Renal cortical epithelial cell (primary cell): ENCODE measurements around the gene NISCH. TPM values are rescaled to one million over a fixed set of nuclear protein-coding genes. Genes with fewer than 3 reads are reported as not detected.

Experiments
- DNase-seq: peaks from one replicate; pipeline ENCODE4 v3.0.0-alpha.2; 2011; ENCODE audit warnings: low read depth
- total RNA-seq: library from RNA; depleted of rRNA; stranded (reverse); fragments of >200 nt; gene quantifications from 2 replicates; pipeline ENCODE4 v1.2.3, GENCODE V29; 2014

Gene NISCH
- total RNA-seq, 1 donor from 2014 or later: 111 TPM

DNA sequence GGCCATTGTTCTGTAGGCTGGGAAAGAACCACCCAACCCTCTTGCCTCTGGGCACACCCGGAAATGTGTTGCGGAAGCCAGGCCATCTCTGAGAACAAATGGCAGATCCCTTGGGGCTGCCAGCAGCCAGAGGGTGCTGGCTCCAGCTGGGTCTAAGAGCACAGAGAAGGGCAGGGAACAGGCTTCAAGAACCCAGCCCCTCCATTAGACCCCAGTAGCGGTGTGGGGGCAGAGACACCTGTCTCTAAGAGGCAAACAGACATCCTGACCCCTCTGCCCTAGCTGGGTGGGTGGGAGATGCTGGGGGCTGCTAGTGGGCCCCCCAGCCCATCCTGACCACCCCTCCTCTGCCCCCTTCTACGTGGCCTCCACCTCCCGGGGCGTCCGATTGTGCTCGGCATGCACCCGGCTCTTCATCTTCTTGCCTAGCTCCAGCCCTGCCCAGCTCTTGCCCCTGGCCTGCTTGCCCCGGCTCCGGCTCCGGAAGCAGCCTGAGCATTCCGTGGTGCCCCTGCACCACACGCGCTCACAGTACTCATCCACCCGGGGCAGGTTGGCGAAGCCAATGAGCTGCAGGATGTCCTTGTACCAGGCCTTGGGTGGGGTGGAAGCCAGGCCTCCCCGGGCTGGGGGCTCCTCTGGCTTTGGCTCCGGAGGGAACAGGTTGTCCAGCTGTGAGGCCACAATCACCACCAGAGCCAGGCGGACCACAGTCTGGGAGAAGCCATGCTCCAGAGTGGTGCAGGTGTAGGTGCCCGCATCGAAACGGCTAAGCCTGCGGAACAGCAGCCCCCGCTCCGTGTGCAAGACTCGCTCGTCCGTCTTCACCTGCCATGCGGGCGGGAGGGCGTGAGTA is 19.9 kb upstream of the NISCH start:
- no peak for DNase-seq

DNA sequence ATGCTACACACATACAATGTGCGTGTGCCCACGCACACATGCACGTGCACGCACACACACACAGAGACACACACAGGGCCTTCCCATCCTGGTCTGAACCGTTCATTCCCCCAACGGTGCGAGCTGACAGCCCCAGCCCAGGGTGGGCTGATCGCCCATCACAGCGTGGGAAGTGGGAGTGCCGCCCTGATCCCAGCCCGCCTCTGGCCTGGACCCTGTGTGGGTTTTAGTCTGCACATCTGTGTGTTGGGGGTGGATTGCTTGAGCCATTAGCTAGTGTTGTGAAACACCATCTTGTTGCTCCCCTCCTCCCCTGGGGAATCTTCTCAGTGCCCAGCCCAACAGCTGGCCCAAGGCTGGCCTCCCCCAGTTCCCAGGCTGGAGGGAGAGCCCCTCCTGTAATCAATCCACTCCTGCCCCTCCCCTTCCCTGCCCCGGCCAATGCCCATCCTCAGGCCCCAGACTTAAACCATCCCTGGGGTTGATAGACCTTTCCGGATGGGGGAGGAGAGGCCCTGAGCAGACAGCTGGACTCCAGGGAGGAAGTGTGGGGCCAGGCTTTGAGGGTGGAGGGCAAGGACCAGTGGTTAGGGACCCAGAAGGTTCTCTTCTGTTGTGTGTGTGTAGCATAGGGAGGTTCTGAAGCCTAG is 18.8 kb upstream of the NISCH start:
- DNase-seq: no peak

GRCh38 chr3:52437326-52438103 is 17.9 kb upstream of the NISCH start:
- no peak for DNase-seq

- DNase-seq: no peak
These were observed 17.4 kb upstream of the NISCH start for GRCh38 chr3:52438104-52438376.

DNA sequence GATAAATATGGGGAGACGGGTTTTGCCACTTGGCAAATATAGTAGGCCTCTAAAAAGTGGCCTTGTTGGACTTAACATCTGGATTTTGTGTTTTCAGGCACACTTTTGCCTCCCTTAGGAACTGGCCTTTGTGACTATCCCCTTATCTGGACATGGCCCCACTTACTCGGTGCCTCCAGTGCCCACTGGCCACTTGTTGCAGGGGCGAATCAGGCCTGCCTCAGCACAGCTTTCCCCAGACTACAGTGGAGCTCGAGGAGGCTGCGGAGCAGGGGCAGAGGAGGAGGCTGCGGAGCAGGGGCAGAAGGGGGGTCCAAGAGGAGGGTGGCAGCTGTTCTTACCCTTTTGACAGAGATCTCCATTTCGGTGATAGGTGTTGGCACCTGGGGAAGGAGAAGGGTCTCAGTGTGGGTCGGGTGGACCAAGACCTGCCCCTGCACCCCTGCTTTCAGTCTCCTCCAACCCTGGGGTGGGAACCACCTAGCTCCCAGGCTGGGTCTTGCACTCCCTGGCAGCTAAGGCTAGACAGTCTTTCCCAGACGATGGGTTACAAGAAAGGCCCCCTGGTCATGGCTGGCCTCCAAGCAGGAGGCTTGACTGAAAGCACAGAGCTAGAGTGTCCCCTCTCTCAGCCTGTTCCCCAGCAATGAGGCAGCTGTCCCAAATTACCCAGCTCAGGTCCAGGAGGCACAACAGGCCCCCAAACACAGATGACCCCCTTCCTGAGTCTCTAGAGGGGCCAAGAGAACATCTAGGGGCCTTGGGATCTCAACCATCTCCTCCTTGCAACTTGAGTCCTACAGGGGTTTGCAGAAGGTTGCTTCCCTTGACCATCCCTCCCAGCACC is 16.6 kb upstream of the NISCH start:
- DNase-seq: no peak

- no peak for DNase-seq
These were observed 15.8 kb upstream of the NISCH start for GRCh38 chr3:52439426-52440248.

GRCh38 chr3:52440249-52440551 is 15.2 kb upstream of the NISCH start:
- DNase-seq: no peak

- DNase-seq: no peak
These were observed 14.7 kb upstream of the NISCH start for GRCh38 chr3:52440671-52441070.

DNA sequence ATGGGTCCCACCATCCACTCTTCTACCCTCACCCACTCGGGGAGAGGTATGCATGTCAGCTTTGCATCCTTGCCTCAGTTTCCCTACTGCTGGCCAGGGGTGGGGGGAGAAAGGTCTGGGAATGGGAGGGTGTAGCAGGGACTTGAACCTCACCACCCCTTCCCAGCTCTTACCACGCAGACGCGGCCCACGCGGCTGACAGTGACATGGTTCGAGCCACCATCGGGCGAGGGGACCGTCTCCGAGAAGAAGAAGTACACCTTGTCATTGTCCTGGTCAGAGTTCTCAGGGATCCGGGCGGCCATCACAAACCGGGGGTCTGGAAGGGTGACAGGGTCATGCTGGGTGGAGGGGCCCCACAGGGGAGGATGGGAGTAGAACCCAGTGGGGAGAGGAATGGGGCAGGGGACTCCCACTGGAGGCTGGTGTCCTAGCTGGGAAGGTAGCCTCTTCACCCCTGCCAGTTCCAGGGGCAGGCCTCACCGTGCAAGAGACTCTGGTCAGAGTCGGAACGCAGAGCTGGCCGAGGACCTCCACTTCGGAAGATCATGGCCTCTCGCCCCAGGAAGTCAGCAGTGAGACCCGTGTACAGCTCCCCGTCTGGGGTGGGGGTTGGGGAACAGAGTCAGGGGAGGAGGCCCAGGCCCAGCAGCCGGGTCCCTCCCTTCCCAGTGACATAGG is 14.2 kb upstream of the NISCH start:
- no peak for DNase-seq

- DNase-seq: no peak
These were observed 13.6 kb upstream of the NISCH start for GRCh38 chr3:52441772-52442332.

GRCh38 chr3:52442409-52443267 is 12.8 kb upstream of the NISCH start:
- no peak for DNase-seq

DNA sequence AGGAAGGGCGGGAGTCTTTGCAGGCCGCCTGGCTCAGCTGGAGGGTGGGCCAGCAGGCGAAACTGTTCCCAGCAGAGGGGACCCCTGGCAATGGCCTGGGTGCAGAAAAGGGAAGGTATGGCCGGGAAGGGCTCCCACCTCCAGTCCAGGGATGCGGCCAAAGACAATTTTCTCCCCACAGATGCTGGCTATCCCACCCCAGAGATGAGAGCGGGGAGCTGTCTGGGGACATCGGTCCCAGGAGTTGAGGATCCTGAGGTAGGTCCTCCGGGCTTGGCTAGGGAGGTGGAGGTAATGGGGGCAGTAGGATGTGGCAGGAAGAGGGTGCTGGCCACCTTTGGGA is 12.2 kb upstream of the NISCH start:
- no peak for DNase-seq

DNA sequence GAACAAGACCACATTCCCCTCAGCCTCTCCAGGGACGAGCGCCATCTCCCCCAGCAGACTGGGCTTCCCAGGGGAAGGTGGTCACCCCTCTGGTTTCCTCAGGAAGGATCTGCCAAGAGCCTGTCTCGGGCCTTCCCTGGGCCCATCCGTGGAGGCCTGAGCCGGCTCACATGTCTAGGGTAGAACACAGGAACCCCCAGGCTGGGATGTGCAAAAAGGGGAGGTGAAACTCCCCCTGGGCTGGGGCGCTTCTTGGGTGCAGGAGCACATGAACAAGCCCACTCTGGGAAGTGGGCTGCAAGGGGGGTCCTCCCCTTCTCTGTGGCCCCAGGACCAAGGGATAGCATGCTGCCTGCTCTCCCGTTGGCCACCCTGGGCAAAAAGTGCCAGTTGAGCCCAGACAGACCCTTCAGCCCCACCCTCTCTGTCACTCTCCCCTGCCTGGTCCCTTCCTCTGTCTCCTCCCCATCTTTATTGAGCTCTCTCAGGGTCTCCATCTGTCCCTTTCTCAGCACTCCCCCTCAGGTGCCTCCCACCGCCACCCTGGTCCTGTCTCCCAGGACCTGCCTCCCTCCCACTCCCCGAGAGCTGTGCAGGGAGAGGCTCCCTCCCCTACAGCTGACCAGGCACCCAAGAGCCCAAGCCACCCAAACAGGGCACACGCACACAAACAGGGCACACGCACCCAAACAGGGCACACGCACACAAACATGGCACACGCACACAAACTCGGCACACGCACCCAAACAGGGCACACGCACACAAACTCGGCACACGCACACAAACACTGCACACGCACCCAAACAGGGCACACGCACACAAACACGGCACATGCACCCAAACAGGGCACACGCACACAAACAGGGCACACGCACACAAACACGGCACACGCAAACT is 11.4 kb upstream of the NISCH start:
- no peak for DNase-seq

DNA sequence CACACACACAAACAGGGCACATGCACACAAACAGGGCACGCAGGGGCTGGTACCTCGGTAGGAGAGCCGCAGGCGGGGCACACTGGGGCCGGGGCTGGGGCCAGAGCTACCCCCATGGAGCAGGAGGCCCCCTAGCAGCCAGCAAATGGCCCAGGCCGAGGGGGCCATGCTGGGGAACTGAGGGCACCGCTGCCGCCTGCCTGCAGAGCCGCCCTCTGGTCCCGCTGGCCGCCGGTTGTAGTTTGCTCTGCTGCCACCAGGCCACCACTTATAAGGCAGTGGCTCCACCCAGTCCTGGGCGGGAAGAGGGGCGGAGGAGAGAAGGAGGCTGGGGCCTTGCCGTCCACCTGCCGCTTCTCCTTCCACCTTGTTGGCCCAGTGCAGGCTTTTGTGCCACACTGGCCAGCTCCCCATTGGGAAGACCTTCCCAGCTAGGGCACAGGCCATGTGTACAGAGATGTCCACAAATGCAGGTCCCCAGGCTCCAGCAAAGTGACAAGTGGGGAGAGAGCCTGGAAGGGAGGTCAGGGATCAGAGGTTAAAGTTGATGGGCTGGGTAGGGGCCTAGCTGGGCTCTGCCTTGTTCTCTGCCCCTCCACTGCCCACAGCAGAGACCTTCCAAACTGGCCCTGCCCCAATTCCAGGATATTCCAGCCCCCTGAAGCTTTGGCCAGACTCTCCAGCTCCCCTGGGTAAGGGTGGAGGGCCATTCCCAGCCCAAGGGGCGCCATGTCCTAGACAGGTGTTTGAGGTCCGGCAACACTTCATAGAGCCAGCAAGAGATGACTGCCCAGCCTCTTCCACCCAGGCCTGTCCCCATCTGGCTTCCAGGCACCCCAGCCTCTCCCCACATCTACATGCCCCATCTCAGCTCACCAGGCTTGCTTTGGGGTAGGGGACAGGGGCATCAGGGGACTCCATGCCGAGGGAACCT is 10.3 kb upstream of the NISCH start, which contains the start of gene SEMA3G:
SEMA3G (minus strand) TSS at position 244 of the 934 bp plus-strand sequence; CDS start at position 168, 76 bp downstream.
- DNase-seq: peak; percentile 34

DNA sequence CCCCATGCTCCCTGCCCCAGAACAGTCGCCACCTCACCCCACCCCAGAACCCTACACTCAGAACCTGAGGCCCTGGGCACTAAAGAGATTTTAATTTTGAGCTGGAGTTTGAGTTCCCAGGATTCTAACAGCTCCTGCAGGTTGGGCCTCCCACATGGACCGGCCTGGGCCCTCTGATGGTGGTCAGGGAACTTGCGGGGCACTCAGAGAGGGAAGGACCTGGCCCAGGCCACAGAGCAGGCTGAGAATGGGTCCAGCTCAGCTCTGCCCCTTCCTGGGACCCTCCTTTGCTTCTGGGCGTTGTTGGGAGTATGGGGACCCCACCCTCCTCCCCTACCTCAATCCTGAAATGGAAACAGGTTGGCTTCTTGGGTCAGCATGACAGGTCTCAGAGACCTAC is 9.4 kb upstream of the NISCH start:
- no peak for DNase-seq

DNA sequence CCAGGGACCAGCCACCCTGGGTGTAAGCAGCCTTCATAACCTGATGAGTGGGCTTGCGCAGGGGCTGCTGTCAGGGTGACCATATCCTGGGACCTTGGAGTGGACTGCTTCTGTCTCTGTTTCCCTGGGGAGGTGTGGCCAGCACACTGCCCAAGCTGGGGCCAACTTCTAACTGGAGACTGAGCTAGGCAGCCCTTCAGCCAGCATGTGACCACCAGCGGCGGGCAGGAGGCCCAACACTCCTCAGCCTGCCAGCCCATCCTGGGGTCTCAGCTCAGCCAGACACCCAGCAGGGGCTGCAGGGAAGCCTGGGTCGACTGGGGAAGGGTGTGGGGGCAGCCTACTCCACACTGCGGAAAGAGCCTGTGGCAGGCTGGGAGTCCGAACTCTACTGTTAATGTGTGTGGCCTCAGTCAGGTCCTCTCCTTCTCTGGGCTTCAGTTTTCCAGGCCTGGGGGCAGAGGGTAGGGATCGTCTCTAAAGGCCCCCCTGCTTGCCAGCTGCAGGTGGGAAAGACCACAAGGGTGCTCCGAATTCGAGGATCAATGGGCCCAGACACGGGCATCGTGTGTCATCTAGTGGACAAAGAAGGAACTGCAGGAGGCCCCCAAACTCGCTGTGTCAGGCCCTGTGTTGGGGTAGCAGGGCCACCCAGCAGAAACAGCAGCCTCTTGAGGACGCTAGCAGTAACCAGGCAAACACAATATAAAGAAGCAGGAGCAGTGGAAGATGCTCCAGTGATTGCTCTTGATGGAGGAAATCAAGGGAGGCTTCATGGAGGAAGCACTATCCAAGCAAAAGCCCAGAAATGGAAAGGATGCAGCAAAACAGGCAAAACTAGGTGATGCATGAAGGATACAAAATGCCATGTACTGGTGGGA is 8.5 kb upstream of the NISCH start:
- DNase-seq: no peak
